K562 (cell line): ENCODE data around the gene ZNF362. TPM values are rescaled to one million over a fixed set of nuclear protein-coding genes. Genes with fewer than 3 reads are reported as not detected.

ENCODE experiments used
- ATAC-seq: fragments of 200-7000 bp; cut with Tn5 transposase; 3 replicates; pipeline ENCODE4 v1.9.1; 2020; ENCODE audit warnings: moderate library complexity
- BruUV-seq: library from RNA; stranded (reverse); fragments of 400-500 nt; replicated peaks from 2 replicates; lab custom pipeline; 2021; lab: Mats Ljungman, UMichigan
- CTCF ChIA-PET: fragments of 300-600 bp; formaldehyde crosslinking; extraction: SDS; loops from one replicate; lab custom pipeline; 2021; ENCODE audit warnings: low intra/inter-chr PET ratio; lab: Yijun Ruan, JAX
- POLR2A ChIA-PET: fragments of 300-600, 350-650 bp; sonication (Branson Sonifier 250); formaldehyde crosslinking; extraction: SDS; loops from one replicate; lab custom pipeline; 2021; ENCODE audit warnings: antibody characterized with exemption, inconsistent platforms; lab: Yijun Ruan, JAX
- DNase-seq, 4 experiments: peaks; one replicate each; pipeline versions ENCODE4 v3.0.0 to v3.0.0-alpha.2; 2011 to 2018; ENCODE audit warnings: low spot score in 3 of 4, mixed read lengths in 3 of 4; ENCODE audit errors: extremely low read depth in 1 of 4
- FAIRE-seq: peaks from 2 replicates; lab custom pipeline; 2011; peaks lifted over from hg19 to GRCh38; lab: Jason Lieb, UNC
- H2AFZ ChIP-seq: 2 replicates; pipeline ENCODE4 v1.6.0; 2011; ENCODE audit warnings: low read depth, low read length, control low read depth, inconsistent platforms
- H3K27ac ChIP-seq: fragments of 200-600 bp; 3 replicates; pipeline ENCODE4 v1.8.0; 2011; ENCODE audit warnings: low read depth, mild to moderate bottlenecking, control low read depth, inconsistent platforms, low read length, moderate library complexity, mixed read lengths; ENCODE audit errors: extremely low read depth
- H3K27me3 ChIP-seq, 2 experiments: fragments of 300-600 bp in 1 of 2; 2 replicates in 1 of 2; 3 replicates in 1 of 2; pipeline versions ENCODE4 v1.6.0 to v1.8.0; 2011; ENCODE audit warnings: inconsistent platforms in 2 of 2, low read length in 2 of 2, mild to moderate bottlenecking in 1 of 2, mixed read lengths in 1 of 2, moderate library complexity in 1 of 2; ENCODE audit not compliant: control insufficient read depth in 2 of 2, insufficient read depth in 2 of 2
- H3K36me3 ChIP-seq: fragments of 300-600 bp; 3 replicates; pipeline ENCODE4 v1.8.0; 2011; ENCODE audit warnings: mild to moderate bottlenecking, low read length, inconsistent platforms; ENCODE audit not compliant: control insufficient read depth, insufficient read depth
- H3K4me1 ChIP-seq, 2 experiments: fragments of 200-600 bp in 1 of 2; replicated peaks in 1 of 2; 2 replicates in 1 of 2; 3 replicates in 1 of 2; pipeline versions ENCODE4 v1.5.1 to v1.8.0; 2011; ENCODE audit warnings: inconsistent platforms in 2 of 2, low read length in 2 of 2, mild to moderate bottlenecking in 1 of 2, mixed read lengths in 1 of 2, moderate library complexity in 1 of 2; ENCODE audit not compliant: control insufficient read depth in 2 of 2, insufficient read depth in 2 of 2
- H3K4me2 ChIP-seq: 2 replicates; pipeline ENCODE4 v1.6.1; 2011; ENCODE audit warnings: low read length, control low read depth, inconsistent platforms, mixed read lengths; ENCODE audit not compliant: insufficient read depth
- H3K4me3 ChIP-seq: fragments of 200-600 bp; sonication (generic), shearing (Covaris generic); 2 replicates; pipeline ENCODE4 v1.5.1; 2016; ENCODE audit warnings: control low read depth, inconsistent platforms
- H3K79me2 ChIP-seq: fragments of 200-600 bp; 3 replicates; pipeline ENCODE4 v1.8.0; 2011; ENCODE audit warnings: low read length, inconsistent platforms; ENCODE audit not compliant: control insufficient read depth, insufficient read depth
- H3K9ac ChIP-seq, 2 experiments: 2 replicates each; pipeline versions ENCODE4 v1.6.0 to v1.6.1; 2011; ENCODE audit warnings: low read depth in 2 of 2, low read length in 2 of 2, control low read depth in 1 of 2, inconsistent platforms in 1 of 2, mild to moderate bottlenecking in 1 of 2, mixed read lengths in 1 of 2; ENCODE audit not compliant: insufficient read depth in 1 of 2
- H3K9me1 ChIP-seq: one replicate; pipeline ENCODE4 v1.6.0; 2011; ENCODE audit warnings: inconsistent platforms, mild to moderate bottlenecking, low read length, moderate library complexity; ENCODE audit not compliant: control insufficient read depth, insufficient read depth
- H3K9me3 ChIP-seq: replicated peaks from 2 replicates; pipeline ENCODE4 v1.5.1; 2011; ENCODE audit warnings: low read depth, low read length, inconsistent platforms; ENCODE audit not compliant: control insufficient read depth, insufficient read depth
- H4K20me1 ChIP-seq: replicated peaks from 2 replicates; pipeline ENCODE4 v1.6.1; 2011; ENCODE audit warnings: low read length, inconsistent platforms, mixed read lengths; ENCODE audit not compliant: control insufficient read depth, insufficient read depth
- FIP1L1 ChIP-seq: fragments of 200-400 bp; formaldehyde crosslinking; IDR thresholded peaks from 2 replicates; pipeline ENCODE4 v1.6.1; 2018; ENCODE audit warnings: mild to moderate bottlenecking, low read depth, low read length; ENCODE audit not compliant: poor library complexity, severe bottlenecking
- JUNB ChIP-seq: fragments of 450-650 bp; formaldehyde crosslinking; conservative IDR thresholded peaks from 2 replicates; pipeline ENCODE4 v1.4.0; 2020; ENCODE audit warnings: mild to moderate bottlenecking
- RAD51 ChIP-seq: fragments of 450-650 bp; IDR thresholded peaks from 2 replicates; pipeline ENCODE4 v1.7.1; 2016; ENCODE audit warnings: low read depth, mild to moderate bottlenecking, borderline replicate concordance
- TRIM28 ChIP-seq: fragments of 450-650 bp; IDR thresholded peaks from 2 replicates; pipeline ENCODE4 v1.6.1; 2017
- XRCC3 ChIP-seq: fragments of 450-650 bp; IDR thresholded peaks from 2 replicates; pipeline ENCODE4 v1.6.1; 2017; ENCODE audit warnings: mild to moderate bottlenecking, moderate library complexity
- ZNF384 ChIP-seq: IDR thresholded peaks from 2 replicates; pipeline ENCODE4 v1.6.1; 2012; ENCODE audit warnings: low read depth, low read length, improper control_type of control experiment
- ZNF644 ChIP-seq: fragments of 200-800 bp; sonication (Bioruptor generic); IDR thresholded peaks from 2 replicates; pipeline ENCODE4 v1.6.1; 2016; ENCODE audit warnings: low read depth, missing genetic modification characterization, missing compliant biosample characterization
- WGBS: fragments of 100-300 bp; shearing (Covaris generic); methylation state at CpG from one replicate; pipeline ENCODE4 v1.1.6; 2016; ENCODE audit warnings: low coverage, mixed read lengths; ENCODE audit not compliant: insufficient coverage; ENCODE audit errors: missing lambda C conversion rate; 5-methylcytosine and 5-hydroxymethylcytosine counted together
- in situ Hi-C: fragments of 300-500 bp; cut with MboI; formaldehyde crosslinking; loops from 4 replicates; pipeline ENCODE4 v1.15.0; 2018; ENCODE audit warnings: inconsistent platforms, mixed read lengths
- intact Hi-C: fragments of 100-400 bp; cut with micrococcal nuclease; formaldehyde crosslinking; loops from 2 replicates; pipeline ENCODE4 v1.14.2; 2022
- polyA plus RNA-seq, 8 experiments: library from polyadenylated mRNA; depleted of rRNA in 4 of 8; stranded (reverse) in 5 of 8; unstranded in 3 of 8; fragments of >200 nt; fragmentation: Nextera tagmentation in 2 of 8; fragmentation: Illumina TruSeq in 1 of 8; extraction: Ambion mirVana in 2 of 8; extraction: Trizol in 1 of 8; gene quantifications; 2 replicates each; pipeline versions ENCODE4 v1.2.1 to v1.2.3, GENCODE V29; 2011 to 2014; ENCODE audit warnings: inconsistent platforms in 1 of 8, missing spikeins in 1 of 8
- total RNA-seq, 7 experiments: library from RNA; depleted of rRNA in 6 of 7; stranded (reverse); fragments of >200 nt in 6 of 7; fragmentation: Illumina TruSeq in 2 of 7; extraction: Trizol in 2 of 7; gene quantifications; 2 replicates each; pipeline versions ENCODE4 v1.2.1 to v1.2.3, GENCODE V29; 2011 to 2021; ENCODE audit warnings: low replicate concordance in 1 of 7
- TF ChIP-seq, protein P1 (sequence below), 2 experiments: IDR thresholded peaks; 2 replicates each; pipeline ENCODE4 v1.6.1; 2011; ENCODE audit warnings: borderline replicate concordance in 1 of 2, control low read depth in 1 of 2, low read depth in 1 of 2, low read length in 1 of 2, mild to moderate bottlenecking in 1 of 2, mixed read lengths in 1 of 2, moderate library complexity in 1 of 2; ENCODE audit not compliant: insufficient read depth in 1 of 2, insufficient read length in 1 of 2, poor library complexity in 1 of 2, severe bottlenecking in 1 of 2; ENCODE audit errors: extremely low read depth in 1 of 2
- TF ChIP-seq, protein P2 (sequence below): fragments of 250-450 bp; sonication (Bioruptor Pico); IDR thresholded peaks from 2 replicates; pipeline ENCODE4 v1.5.0; 2022; ENCODE audit warnings: mild to moderate bottlenecking
- TF ChIP-seq, protein P3 (sequence below): sonication (generic); formaldehyde crosslinking; IDR thresholded peaks from 2 replicates; pipeline ENCODE4 v1.8.1; 2022; ENCODE audit warnings: missing genetic modification reagents
- TF ChIP-seq, protein P4 (sequence below): fragments of 250-450 bp; sonication (Bioruptor Pico); IDR thresholded peaks from 2 replicates; pipeline ENCODE4 v1.9.0; 2021; ENCODE audit warnings: mild to moderate bottlenecking

The ZNF362 gene
- total and polyA plus RNA-seq, 9 of the 15 experiments (the other 6 are each of a cell fraction or from before 2014, with no cell fraction given), result 0.01 to 1.1 (median 0.35) TPM; not detected in 1

DNA sequence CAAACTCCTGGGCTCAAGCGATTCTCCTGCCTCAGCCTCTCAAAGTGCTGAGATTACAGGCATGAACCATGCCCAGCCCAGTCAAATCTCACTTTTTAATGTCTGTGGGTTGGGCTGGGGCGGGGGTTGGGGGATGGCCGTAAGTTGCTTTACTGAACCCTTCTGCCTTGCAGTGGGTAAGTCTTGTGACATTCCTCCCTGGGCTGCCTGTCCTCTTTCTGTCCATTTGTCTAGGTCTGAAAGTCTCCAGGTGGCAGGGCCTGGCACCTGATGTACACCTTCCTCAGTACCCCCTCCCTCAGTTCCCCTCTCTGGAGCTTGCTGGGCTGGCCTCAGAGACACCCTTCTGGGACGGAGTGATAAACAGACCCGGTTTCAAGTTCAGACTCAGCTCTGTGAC is 13.3 kb downstream of the ZNF362 start:
- ChIA-PET POLR2A (interaction anchor here (0.5 to 0.6 kb wide), 2 partner anchors 14 to 476 kb away, joined by 3 to 4 read pairs; no protein-coding TSS in a partner anchor), CTCF (no interaction called here)
- Histone ChIP-seq H2AFZ (no peak overlapping the region), H3K9ac (no peak overlapping the region), H3K79me2 (no peaks in the 10 kb centered on the region), H3K4me2 (no peak overlapping the region), H3K9me3 (no peaks in the 10 kb centered on the region), H4K20me1 (peaks cover 14% of the 10 kb centered on the region; the same call in 1 of the 2 replicates), H3K4me3 (no peak overlapping the region), H3K9me1 (no peaks in the 10 kb centered on the region), H3K4me1 (no peaks in the 10 kb centered on the region), H3K27me3 (peaks cover 0 to 37% of the 10 kb centered on the region in 2 experiments; a peak in 4 of 5 replicates), H3K36me3 (no peaks in the 10 kb centered on the region), H3K27ac (no peak overlapping the region)
- no peak for TF ChIP-seq TRIM28
- TF ChIP-seq ZNF384, result no peak
- no peak for TF ChIP-seq XRCC3
- TF ChIP-seq JUNB (CRISPR knock-in tag), result no peak
- no peak for TF ChIP-seq RAD51
- 1% methylated on average over 5 of the region's 5 CpGs for WGBS
- intact Hi-C loops, result no loop called here
- no peak for FAIRE-seq
- DNase-seq, result no peak
- no TSS peak for BruUV-seq
- ATAC-seq, result no peak
- in situ Hi-C loops, result no loop called here

DNA sequence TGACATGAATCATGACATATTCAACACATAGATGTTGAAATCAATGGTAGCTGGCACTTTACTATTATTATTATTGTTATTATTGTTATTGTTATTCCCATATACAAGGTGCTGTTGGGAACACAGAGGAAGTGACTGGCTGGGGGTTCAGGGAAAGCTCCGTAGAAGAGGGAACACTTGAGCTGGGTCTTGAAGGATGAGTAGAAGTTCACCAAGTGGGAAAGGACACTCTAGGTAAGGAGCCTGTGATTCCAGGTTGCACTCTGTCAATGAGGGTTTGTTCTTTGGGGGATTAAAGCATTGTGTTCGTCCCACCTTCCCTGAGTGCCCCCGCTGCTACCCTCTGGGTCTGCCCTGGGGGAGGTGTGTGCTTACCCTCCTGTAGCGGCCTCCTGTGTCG is 14.1 kb downstream of the ZNF362 start:
- H3K9ac ChIP-seq, result no peak overlapping the region
- H3K4me1 ChIP-seq, result peaks cover under 1 to 3% of the 10 kb centered on the region in 2 experiments; a peak in 3 of 5 replicates
- ATAC-seq (no peak), FAIRE-seq (no peak), DNase-seq (no peak)
- no peaks in the 10 kb centered on the region for H3K9me1 ChIP-seq
- ChIA-PET POLR2A (no interaction called here), CTCF (no interaction called here)
- no peak overlapping the region for H3K27ac ChIP-seq
- no peak overlapping the region for H2AFZ ChIP-seq
- 2% methylated on average over 4 of the region's 5 CpGs for WGBS
- peaks cover 0 to 37% of the 10 kb centered on the region in 2 experiments; a peak in 4 of 5 replicates for H3K27me3 ChIP-seq
- intact Hi-C loops (no loop called here), in situ Hi-C loops (no loop called here)
- H3K4me2 ChIP-seq, result no peak overlapping the region
- H3K36me3 ChIP-seq, result no peaks in the 10 kb centered on the region
- H4K20me1 ChIP-seq, result peaks cover 14% of the 10 kb centered on the region; the same call in 1 of the 2 replicates
- H3K4me3 ChIP-seq, result no peak overlapping the region
- no peaks in the 10 kb centered on the region for H3K79me2 ChIP-seq
- no peaks in the 10 kb centered on the region for H3K9me3 ChIP-seq
- no TSS peak for BruUV-seq
- TF ChIP-seq, protein P1, sequence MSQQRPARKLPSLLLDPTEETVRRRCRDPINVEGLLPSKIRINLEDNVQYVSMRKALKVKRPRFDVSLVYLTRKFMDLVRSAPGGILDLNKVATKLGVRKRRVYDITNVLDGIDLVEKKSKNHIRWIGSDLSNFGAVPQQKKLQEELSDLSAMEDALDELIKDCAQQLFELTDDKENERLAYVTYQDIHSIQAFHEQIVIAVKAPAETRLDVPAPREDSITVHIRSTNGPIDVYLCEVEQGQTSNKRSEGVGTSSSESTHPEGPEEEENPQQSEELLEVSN (IDR thresholded peaks at IDR 0.05; ENCODE audit: borderline replicate concordance in 1 of 2, extremely low read depth in 1 of 2, insufficient read depth in 1 of 2, insufficient read length in 1 of 2, low read depth in 1 of 2, low read length in 1 of 2, poor library complexity in 1 of 2, severe bottlenecking in 1 of 2), result no peak
- TF ChIP-seq, protein P2, sequence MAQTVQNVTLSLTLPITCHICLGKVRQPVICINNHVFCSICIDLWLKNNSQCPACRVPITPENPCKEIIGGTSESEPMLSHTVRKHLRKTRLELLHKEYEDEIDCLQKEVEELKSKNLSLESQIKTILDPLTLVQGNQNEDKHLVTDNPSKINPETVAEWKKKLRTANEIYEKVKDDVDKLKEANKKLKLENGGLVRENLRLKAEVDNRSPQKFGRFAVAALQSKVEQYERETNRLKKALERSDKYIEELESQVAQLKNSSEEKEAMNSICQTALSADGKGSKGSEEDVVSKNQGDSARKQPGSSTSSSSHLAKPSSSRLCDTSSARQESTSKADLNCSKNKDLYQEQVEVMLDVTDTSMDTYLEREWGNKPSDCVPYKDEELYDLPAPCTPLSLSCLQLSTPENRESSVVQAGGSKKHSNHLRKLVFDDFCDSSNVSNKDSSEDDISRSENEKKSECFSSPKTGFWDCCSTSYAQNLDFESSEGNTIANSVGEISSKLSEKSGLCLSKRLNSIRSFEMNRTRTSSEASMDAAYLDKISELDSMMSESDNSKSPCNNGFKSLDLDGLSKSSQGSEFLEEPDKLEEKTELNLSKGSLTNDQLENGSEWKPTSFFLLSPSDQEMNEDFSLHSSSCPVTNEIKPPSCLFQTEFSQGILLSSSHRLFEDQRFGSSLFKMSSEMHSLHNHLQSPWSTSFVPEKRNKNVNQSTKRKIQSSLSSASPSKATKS (CRISPR knock-in tag), result no peak
- TF ChIP-seq, protein P3, sequence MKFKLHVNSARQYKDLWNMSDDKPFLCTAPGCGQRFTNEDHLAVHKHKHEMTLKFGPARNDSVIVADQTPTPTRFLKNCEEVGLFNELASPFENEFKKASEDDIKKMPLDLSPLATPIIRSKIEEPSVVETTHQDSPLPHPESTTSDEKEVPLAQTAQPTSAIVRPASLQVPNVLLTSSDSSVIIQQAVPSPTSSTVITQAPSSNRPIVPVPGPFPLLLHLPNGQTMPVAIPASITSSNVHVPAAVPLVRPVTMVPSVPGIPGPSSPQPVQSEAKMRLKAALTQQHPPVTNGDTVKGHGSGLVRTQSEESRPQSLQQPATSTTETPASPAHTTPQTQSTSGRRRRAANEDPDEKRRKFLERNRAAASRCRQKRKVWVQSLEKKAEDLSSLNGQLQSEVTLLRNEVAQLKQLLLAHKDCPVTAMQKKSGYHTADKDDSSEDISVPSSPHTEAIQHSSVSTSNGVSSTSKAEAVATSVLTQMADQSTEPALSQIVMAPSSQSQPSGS, result no peak
- TF ChIP-seq, protein P4, sequence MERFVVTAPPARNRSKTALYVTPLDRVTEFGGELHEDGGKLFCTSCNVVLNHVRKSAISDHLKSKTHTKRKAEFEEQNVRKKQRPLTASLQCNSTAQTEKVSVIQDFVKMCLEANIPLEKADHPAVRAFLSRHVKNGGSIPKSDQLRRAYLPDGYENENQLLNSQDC (CRISPR knock-in tag), result no peak
- TF ChIP-seq FIP1L1, result no peak
- no peak for TF ChIP-seq ZNF644 (tag)
